Endothelial cell (in vitro differentiated cells): Measurements from ENCODE around the gene GATA1. TPM values are rescaled to one million over a fixed set of nuclear protein-coding genes. Genes with fewer than 3 reads are reported as not detected.
A peak's percentile ranks its signal among the peaks of the same experiment; 100 is the strongest.

ENCODE experiments used
- DNase-seq: peaks from one replicate; pipeline ENCODE4 v3.0.0; 2021; ENCODE audit warnings: low spot score
- H3K27ac Mint-ChIP-seq: one replicate; pipeline ENCODE4 v1.8.0; 2021; ENCODE audit warnings: mixed read lengths, inconsistent platforms; ENCODE audit not compliant: unreplicated experiment
- H3K27me3 Mint-ChIP-seq: one replicate; pipeline ENCODE4 v1.8.0; 2021; ENCODE audit warnings: mild to moderate bottlenecking, moderate library complexity, mixed read lengths, inconsistent platforms; ENCODE audit not compliant: unreplicated experiment
- H3K36me3 Mint-ChIP-seq: one replicate; pipeline ENCODE4 v1.8.0; 2021; ENCODE audit warnings: mild to moderate bottlenecking, low read depth, mixed read lengths, inconsistent platforms; ENCODE audit not compliant: unreplicated experiment
- H3K4me1 Mint-ChIP-seq: one replicate; pipeline ENCODE4 v1.8.0; 2021; ENCODE audit warnings: mild to moderate bottlenecking, mixed read lengths, inconsistent platforms; ENCODE audit not compliant: unreplicated experiment
- H3K4me3 Mint-ChIP-seq: one replicate; pipeline ENCODE4 v1.8.0; 2021; ENCODE audit warnings: mild to moderate bottlenecking, mixed read lengths, inconsistent platforms; ENCODE audit not compliant: unreplicated experiment
- H3K9me3 Mint-ChIP-seq: one replicate; pipeline ENCODE4 v1.8.0; 2021; ENCODE audit warnings: mixed read lengths, inconsistent platforms; ENCODE audit not compliant: unreplicated experiment
- total RNA-seq: library from RNA; stranded (reverse); fragmentation: NEBNext Ultra II Directional; extraction: Animal tissue kit (Norgen Biotek cat#: 25700); gene quantifications from one replicate; pipeline ENCODE4 v1.2.1, GENCODE V29; 2021; ENCODE audit not compliant: unreplicated experiment
- TF ChIP-seq, protein P1 (sequence below): fragments of 200-600 bp; sonication (generic); IDR thresholded peaks from one replicate; pipeline ENCODE4 v1.5.0; 2021; ENCODE audit warnings: antibody characterized with exemption; ENCODE audit not compliant: unreplicated experiment

The GATA1 gene
- total RNA-seq, 1 donor from 2014 or later: not detected

DNA sequence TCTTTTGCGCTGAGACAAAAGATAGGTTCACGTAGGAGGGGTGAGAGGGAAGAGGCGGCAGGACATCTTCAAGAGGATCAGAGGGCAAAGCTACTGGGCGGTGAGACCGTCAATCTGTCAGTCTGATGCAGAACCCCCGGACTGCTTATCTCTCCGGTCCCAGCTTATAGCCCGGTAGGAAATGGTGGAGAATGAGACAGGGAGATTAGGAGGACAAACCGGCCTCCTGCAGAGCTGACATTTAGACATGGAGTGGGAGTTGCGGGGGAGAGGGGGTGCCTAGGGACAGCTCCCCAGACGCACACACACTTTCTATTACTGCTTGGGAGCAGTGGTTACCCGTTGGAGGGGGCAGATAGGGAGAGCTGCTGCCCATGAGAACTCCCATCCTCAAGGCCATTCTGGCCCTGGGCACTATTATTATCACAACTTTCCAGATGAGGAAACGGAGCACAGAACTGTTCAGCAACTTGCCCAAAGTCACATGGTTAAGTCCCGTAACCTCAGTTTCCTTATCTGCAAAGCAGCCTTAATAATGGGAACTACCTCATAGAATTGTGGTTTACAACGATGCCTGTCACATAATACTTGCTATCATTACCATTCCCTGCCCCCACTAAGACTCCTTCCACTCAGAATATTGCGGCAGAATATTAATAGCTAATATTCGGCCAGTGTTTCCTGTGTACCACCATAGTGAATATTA, 14.3 kb downstream of the GATA1 start:
- Mint-ChIP-seq H3K27me3 (peaks cover 10% of the 10 kb centered on the region), H3K36me3 (peaks cover 10% of the 10 kb centered on the region), H3K4me1 (peaks cover 5% of the 10 kb centered on the region), H3K4me3 (peak overlapping the region; percentile 94), H3K9me3 (no peaks in the 10 kb centered on the region), H3K27ac (peak overlapping the region; percentile 97)
- TF ChIP-seq, protein P1, sequence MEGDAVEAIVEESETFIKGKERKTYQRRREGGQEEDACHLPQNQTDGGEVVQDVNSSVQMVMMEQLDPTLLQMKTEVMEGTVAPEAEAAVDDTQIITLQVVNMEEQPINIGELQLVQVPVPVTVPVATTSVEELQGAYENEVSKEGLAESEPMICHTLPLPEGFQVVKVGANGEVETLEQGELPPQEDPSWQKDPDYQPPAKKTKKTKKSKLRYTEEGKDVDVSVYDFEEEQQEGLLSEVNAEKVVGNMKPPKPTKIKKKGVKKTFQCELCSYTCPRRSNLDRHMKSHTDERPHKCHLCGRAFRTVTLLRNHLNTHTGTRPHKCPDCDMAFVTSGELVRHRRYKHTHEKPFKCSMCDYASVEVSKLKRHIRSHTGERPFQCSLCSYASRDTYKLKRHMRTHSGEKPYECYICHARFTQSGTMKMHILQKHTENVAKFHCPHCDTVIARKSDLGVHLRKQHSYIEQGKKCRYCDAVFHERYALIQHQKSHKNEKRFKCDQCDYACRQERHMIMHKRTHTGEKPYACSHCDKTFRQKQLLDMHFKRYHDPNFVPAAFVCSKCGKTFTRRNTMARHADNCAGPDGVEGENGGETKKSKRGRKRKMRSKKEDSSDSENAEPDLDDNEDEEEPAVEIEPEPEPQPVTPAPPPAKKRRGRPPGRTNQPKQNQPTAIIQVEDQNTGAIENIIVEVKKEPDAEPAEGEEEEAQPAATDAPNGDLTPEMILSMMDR: no peak
- no peak for DNase-seq

DNA sequence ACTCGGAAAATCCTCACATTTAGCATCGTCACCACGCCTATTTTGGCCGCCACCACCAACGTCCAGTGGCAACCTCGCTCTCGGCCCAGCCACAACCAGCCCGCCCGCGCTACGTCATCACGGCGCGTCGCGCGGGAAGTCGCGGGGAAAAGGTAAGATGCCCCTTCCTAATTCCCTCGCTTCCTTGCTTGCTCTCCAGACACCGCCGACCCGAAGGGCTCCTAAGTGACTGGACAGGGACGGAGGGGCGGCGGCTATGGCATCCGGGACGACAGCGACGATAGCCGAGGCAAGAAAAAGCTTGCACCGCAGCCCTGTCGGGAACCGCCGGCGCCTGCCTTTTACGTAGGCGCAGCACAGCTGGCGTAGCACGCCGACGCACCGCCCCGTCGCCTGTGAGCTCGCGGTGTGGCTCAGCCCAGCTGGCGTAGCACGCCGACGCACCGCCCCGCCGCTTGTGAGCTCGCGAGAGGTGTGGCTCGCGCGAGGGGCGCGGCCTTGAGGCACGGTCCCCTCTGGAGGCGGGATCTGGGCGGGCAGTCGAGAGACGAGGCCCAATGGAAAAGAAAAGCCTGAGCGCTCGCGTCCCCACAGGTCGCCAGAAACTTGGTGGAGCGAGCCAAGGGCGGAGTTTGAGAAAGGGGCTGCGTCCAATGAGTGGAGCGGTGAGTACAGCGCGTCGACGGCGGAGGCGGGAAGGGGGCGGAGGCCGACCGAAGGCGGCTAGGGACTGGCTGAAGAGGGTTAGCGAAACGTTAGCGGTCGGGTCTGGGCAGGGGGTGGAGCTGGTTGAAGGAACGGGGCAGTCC, 15.1 kb downstream of the GATA1 start, which contains the start of gene HDAC6:
TSS of gene HDAC6 (plus strand) at position 788 of the 809 bp plus-strand sequence. CDS start 626 bp downstream, outside the sequence.
- Mint-ChIP-seq H3K27ac (peak within 1 kb of the TSS; percentile 98), H3K27me3 (peaks cover 7% of the 10 kb centered on the region), H3K36me3 (peaks cover 10% of the 10 kb centered on the region), H3K4me1 (peaks cover 5% of the 10 kb centered on the region), H3K4me3 (peak within 1 kb of the TSS; percentile 97), H3K9me3 (no peaks in the 10 kb centered on the region)
- TF ChIP-seq, protein P1: no peak
- DNase-seq: peak; percentile 86

DNA sequence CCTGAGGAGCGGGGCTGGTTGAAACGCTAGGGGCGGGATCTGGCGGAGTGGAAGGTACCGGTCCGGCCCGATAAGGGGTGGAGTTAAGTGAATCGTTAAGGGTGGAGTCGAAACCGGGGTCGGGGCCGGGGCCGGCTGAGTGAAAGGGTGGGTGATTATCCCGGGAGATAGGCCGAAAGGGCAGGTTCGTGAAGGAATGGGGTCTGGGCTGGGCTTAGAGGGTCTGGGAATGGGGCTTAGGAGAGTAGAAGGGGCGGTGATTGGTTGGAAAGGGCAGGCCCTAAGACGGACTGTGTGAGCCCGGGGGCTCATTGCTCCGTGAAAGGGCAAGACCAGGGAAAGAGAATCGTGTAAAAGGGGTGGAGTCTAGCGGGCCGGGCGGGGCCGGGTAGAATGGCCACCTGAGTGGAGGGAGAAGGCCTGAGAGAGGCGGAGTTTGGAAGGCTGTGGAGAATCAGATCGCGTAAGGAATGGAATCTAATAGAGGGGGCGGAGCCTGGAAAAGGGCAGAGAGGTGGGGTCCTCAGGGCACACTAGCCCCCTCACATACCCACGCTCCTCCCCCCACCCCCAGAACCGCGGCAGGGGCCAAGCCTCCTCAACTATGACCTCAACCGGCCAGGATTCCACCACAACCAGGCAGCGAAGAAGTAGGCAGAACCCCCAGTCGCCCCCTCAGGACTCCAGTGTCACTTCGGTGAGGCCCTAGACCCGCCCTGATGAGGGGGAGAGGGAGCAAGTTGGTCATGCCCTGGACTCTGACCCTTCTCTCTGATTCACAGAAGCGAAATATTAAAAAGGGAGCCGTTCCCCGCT, 15.9 kb downstream of the GATA1 start:
- no peaks in the 10 kb centered on the region for H3K9me3 Mint-ChIP-seq
- peak; percentile 65 for DNase-seq
- H3K36me3 Mint-ChIP-seq: peaks cover 10% of the 10 kb centered on the region
- H3K4me3 Mint-ChIP-seq: peak overlapping the region; percentile 97
- H3K27ac Mint-ChIP-seq: peak overlapping the region; percentile 98
- peaks cover 7% of the 10 kb centered on the region for H3K27me3 Mint-ChIP-seq
- TF ChIP-seq, protein P1: no peak
- H3K4me1 Mint-ChIP-seq: peaks cover 5% of the 10 kb centered on the region

DNA sequence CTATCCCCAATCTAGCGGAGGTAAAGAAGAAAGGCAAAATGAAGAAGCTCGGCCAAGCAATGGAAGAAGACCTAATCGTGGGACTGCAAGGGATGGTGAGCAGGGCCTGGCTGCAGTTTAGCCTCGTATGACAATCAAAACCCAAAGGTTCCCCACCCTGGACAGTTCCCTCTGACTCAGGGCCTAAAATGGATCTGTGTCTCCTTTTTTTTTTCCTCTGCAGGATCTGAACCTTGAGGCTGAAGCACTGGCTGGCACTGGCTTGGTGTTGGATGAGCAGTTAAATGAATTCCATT, 16.5 kb downstream of the GATA1 start:
- TF ChIP-seq, protein P1: no peak
- H3K4me3 Mint-ChIP-seq: peak overlapping the region; percentile 97
- peak overlapping the region; percentile 36 for H3K27ac Mint-ChIP-seq
- peaks cover 7% of the 10 kb centered on the region for H3K27me3 Mint-ChIP-seq
- H3K4me1 Mint-ChIP-seq: peaks cover 5% of the 10 kb centered on the region
- DNase-seq: no peak
- H3K9me3 Mint-ChIP-seq: no peaks in the 10 kb centered on the region
- peaks cover 10% of the 10 kb centered on the region for H3K36me3 Mint-ChIP-seq
